Upper lobe of left lung (tissue), 6 donors: ENCODE data around the gene SOCS4. TPM values are rescaled to one million over a fixed set of nuclear protein-coding genes. Genes with fewer than 3 reads are reported as not detected.
"Not testable (repeated sequence)": the region's sequence is repeated elsewhere in the genome, so short reads cannot be mapped to it uniquely, and the experiment has no call there.

Source experiments
- ATAC-seq, 2 donors: fragments of 200-7000 bp; cut with Tn5 transposase; one replicate each; pipeline ENCODE4 v1.9.1; 2022; ENCODE audit warnings: mild to moderate bottlenecking in 2 of 2, moderate library complexity in 2 of 2; ENCODE audit not compliant: low FRiP score in 2 of 2
- DNase-seq, 2 donors: peaks; one replicate each; pipeline ENCODE4 v3.0.0-alpha.2; 2019 to 2020
- H3K27ac ChIP-seq, 4 donors: fragments of 200-600 bp; sonication (generic); one replicate each; pipeline ENCODE4 v1.5.1; 2016 to 2019
- H3K27me3 ChIP-seq, 4 donors: fragments of 200-600 bp; sonication (generic); one replicate each; pipeline ENCODE4 v1.5.1; 2017 to 2019
- H3K36me3 ChIP-seq, 4 donors: fragments of 200-600 bp; sonication (generic); one replicate each; pipeline ENCODE4 v1.5.1; 2016 to 2019
- H3K4me1 ChIP-seq, 4 donors: fragments of 200-600 bp; sonication (generic); one replicate each; pipeline ENCODE4 v1.5.1; 2018 to 2019
- H3K4me3 ChIP-seq, 4 donors: fragments of 200-600 bp; sonication (generic); one replicate each; pipeline ENCODE4 v1.5.1; 2017 to 2019; ENCODE audit warnings: mild to moderate bottlenecking in 2 of 4, moderate library complexity in 1 of 4
- H3K9me3 ChIP-seq, 4 donors: fragments of 200-600 bp; sonication (generic); one replicate each; pipeline ENCODE4 v1.5.1; 2018 to 2019
- CTCF ChIP-seq, 6 experiments: fragments of 450-650 bp in 4 of 6; fragments of 200-600 bp in 2 of 6; sonication (generic) in 2 of 6; IDR thresholded peaks; one replicate each; pipeline ENCODE4 v1.5.1; 2016 to 2019; ENCODE audit warnings: antibody characterized with exemption in 6 of 6
- EP300 ChIP-seq, 4 donors: sonication (generic); formaldehyde crosslinking; IDR thresholded peaks; one replicate each; pipeline ENCODE4 v1.5.1; 2017; ENCODE audit warnings: antibody characterized with exemption in 4 of 4, control low read depth in 2 of 4
- POLR2A ChIP-seq, 4 donors: fragments of 450-650 bp; IDR thresholded peaks; one replicate each; pipeline ENCODE4 v1.5.1; 2016 to 2017; ENCODE audit warnings: antibody characterized with exemption in 4 of 4, mild to moderate bottlenecking in 2 of 4
- POLR2AphosphoS5 ChIP-seq, 2 donors: sonication (generic); formaldehyde crosslinking; IDR thresholded peaks; one replicate each; pipeline ENCODE4 v1.5.1; 2017; ENCODE audit warnings: antibody characterized with exemption in 2 of 2
- WGBS, 2 donors: methylation state at CpG; one replicate each; pipeline ENCODE4 v1.1.5; 2017 to 2018; 5-methylcytosine and 5-hydroxymethylcytosine counted together
- total RNA-seq, 6 donors: library from RNA; depleted of rRNA in 4 of 6; stranded (reverse); fragments of >200 nt in 4 of 6; gene quantifications; one replicate each; pipeline versions ENCODE4 v1.1.0 to v1.2.1, GENCODE V29; 2016 to 2021
- donor health status: DM: no; HTN: no; CAD: no; lungs with moderate emphysema.
- donor health status: DM: no; HTN: yes; CAD: no; lungs with severe emphysema.

Gene SOCS4
- total RNA-seq, 6 donors from 2014 or later, result 4.4 to 26.5 (median 18.4) TPM

DNA sequence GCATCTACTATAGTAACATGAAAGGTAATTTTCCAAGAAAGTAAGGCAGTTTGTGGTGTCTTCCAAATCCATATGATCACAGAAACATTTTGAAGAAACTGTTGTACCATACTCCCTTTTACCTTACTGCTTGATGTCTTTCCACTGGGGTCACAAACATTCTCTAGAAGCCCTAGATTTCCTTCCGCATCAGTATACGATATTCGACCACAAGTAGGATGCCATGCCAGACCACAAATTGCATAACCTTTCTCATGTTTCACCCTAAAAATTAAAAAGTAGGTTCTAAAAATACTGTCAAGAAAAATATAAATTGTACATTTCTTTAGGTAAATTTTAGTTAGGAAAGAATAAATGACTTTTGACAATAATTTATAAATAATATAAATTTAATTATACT, 26.7 kb upstream of the SOCS4 start:
- no peaks in the 10 kb centered on the region for H3K36me3 ChIP-seq
- TF ChIP-seq CTCF (IDR thresholded peaks at IDR 0.05) (no peak), EP300 (IDR thresholded peaks at IDR 0.05) (no peak), POLR2AphosphoS5 (IDR thresholded peaks at IDR 0.05) (no peak), POLR2A (IDR thresholded peaks at IDR 0.05) (no peak)
- DNase-seq (no peak), ATAC-seq (no peak)
- no peaks in the 10 kb centered on the region for H3K9me3 ChIP-seq
- H3K27ac ChIP-seq, result no peak overlapping the region
- WGBS, 2 donors, result 79 to 80% methylated on average over 3 of the region's 3 CpGs
- no peak overlapping the region for H3K4me3 ChIP-seq
- H3K4me1 ChIP-seq, result no peaks in the 10 kb centered on the region
- H3K27me3 ChIP-seq, result no peaks in the 10 kb centered on the region

- Histone ChIP-seq H3K27me3 (no peaks in the 10 kb centered on the region), H3K9me3 (no peaks in the 10 kb centered on the region), H3K36me3 (peaks cover 0 to 3% (median 0%) of the 10 kb centered on the region in 4 donors), H3K4me3 (no peak overlapping the region), H3K4me1 (no peaks in the 10 kb centered on the region), H3K27ac (no peak overlapping the region)
- ATAC-seq, result no peak
- no peak for TF ChIP-seq EP300 (IDR thresholded peaks at IDR 0.05)
- TF ChIP-seq CTCF (IDR thresholded peaks at IDR 0.05), result no peak
- no peak for TF ChIP-seq POLR2AphosphoS5 (IDR thresholded peaks at IDR 0.05)
- no peak for TF ChIP-seq POLR2A (IDR thresholded peaks at IDR 0.05)
- DNase-seq, result no peak
- 46 to 67% methylated on average over 4 of the region's 4 CpGs for WGBS, 2 donors
Observed at GRCh38 chr14:55005071-55005470, 22.0 kb upstream of the SOCS4 start.

DNA sequence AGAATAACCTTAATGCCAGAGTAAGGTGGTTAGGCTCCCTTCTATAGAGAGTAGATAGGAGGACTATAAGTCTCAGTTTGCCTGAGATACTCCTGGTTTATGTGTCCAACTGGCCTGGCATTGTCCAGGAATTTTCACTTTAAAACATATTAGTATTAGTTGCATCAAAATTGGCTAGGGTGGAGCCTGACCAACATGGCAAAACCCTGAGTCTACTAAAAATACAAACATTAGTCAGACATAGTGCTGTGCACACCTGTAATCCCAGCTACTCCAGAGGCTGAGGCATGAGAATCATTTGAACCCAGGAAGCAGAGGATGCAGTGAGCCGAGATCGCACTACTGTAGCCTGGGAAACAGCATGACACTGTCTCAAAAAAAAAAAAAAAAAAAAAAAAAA, 12.0 kb upstream of the SOCS4 start:
- Histone ChIP-seq H3K27me3 (no peaks in the 10 kb centered on the region), H3K4me3 (no peak overlapping the region), H3K36me3 (no peaks in the 10 kb centered on the region), H3K9me3 (no peaks in the 10 kb centered on the region), H3K4me1 (no peaks in the 10 kb centered on the region), H3K27ac (no peak overlapping the region)
- 94 to 97% methylated on average over 2 of the region's 2 CpGs for WGBS, 2 donors
- ATAC-seq (no peak), DNase-seq (no peak)
- no peak for TF ChIP-seq CTCF (IDR thresholded peaks at IDR 0.05)
- TF ChIP-seq EP300 (IDR thresholded peaks at IDR 0.05), result no peak
- no peak for TF ChIP-seq POLR2AphosphoS5 (IDR thresholded peaks at IDR 0.05)
- TF ChIP-seq POLR2A (IDR thresholded peaks at IDR 0.05), result no peak

- whole genome bisulfite sequencing, 2 donors, result 93 to 94% methylated on average over 2 of the region's 2 CpGs
- no peaks in the 10 kb centered on the region for H3K36me3 ChIP-seq
- no peak for DNase-seq
Observed at GRCh38 chr14:55019968-55020554, 7.0 kb upstream of the SOCS4 start.

DNA sequence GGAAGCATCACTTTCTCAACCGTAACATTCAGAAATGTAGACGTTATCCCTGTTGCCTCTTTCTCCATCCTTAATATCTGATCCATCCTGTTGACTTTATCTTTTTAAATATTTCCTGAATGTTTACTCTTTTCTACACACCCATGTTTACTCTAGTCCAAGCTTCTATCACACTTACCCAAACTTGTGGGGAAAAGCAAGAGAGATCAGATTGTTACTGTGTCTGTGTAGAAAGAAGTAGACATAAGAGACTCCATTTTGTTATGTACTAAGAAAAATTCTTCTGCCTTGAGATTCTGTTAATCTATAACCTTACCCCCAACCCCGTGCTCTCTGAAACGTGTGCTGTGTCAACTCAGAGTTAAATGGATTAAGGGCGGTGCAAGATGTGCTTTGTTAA, 2.7 kb upstream of the SOCS4 start:
- not testable (repeated sequence) for ATAC-seq, H3K27ac ChIP-seq, H3K27me3 ChIP-seq, H3K9me3 ChIP-seq, H3K36me3 ChIP-seq, H3K4me3 ChIP-seq, DNase-seq
- peaks cover 16 to 32% (median 19%) of the 10 kb centered on the region in 4 donors for H3K4me1 ChIP-seq
- 60 to 74% methylated on average over 3 to 4 of the region's 5 CpGs for WGBS, 2 donors

More at GRCh38 chr14:55019968-55020554, 7.0 kb upstream of the SOCS4 start:
- no peak for ATAC-seq
- no peaks in the 10 kb centered on the region for H3K9me3 ChIP-seq
- no peak overlapping the region for H3K4me3 ChIP-seq
- no peak overlapping the region for H3K27ac ChIP-seq
- no peak for TF ChIP-seq POLR2AphosphoS5 (IDR thresholded peaks at IDR 0.05)
- TF ChIP-seq EP300 (IDR thresholded peaks at IDR 0.05), result no peak
- TF ChIP-seq CTCF (IDR thresholded peaks at IDR 0.05), result no peak
- no peak for TF ChIP-seq POLR2A (IDR thresholded peaks at IDR 0.05)
- H3K27me3 ChIP-seq, result no peaks in the 10 kb centered on the region
- H3K4me1 ChIP-seq, result no peaks in the 10 kb centered on the region
